ENCODE measurements around the gene FKBP8.

- TF ChIP-seq, protein P1, sequence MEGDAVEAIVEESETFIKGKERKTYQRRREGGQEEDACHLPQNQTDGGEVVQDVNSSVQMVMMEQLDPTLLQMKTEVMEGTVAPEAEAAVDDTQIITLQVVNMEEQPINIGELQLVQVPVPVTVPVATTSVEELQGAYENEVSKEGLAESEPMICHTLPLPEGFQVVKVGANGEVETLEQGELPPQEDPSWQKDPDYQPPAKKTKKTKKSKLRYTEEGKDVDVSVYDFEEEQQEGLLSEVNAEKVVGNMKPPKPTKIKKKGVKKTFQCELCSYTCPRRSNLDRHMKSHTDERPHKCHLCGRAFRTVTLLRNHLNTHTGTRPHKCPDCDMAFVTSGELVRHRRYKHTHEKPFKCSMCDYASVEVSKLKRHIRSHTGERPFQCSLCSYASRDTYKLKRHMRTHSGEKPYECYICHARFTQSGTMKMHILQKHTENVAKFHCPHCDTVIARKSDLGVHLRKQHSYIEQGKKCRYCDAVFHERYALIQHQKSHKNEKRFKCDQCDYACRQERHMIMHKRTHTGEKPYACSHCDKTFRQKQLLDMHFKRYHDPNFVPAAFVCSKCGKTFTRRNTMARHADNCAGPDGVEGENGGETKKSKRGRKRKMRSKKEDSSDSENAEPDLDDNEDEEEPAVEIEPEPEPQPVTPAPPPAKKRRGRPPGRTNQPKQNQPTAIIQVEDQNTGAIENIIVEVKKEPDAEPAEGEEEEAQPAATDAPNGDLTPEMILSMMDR (IDR thresholded peaks at IDR 0.05): no peak
- TF ChIP-seq POLR2A (IDR thresholded peaks at IDR 0.05) (no peak), EP300 (IDR thresholded peaks at IDR 0.05) (no peak), POLR2AphosphoS5 (IDR thresholded peaks at IDR 0.05) (no peak)
Measured at GRCh38 chr19:18580311-18580710, 36.9 kb upstream of the FKBP8 start.
